NCI-H2081 treated with DMSO at 0.1 percent for 48 hours (cell line): ENCODE data around the gene L3MBTL4.

Source experiments
- DNase-seq: peaks from one replicate; lab custom pipeline; 2025; lab: John Stamatoyannopoulos, UW

L3MBTL4 gene

DNA sequence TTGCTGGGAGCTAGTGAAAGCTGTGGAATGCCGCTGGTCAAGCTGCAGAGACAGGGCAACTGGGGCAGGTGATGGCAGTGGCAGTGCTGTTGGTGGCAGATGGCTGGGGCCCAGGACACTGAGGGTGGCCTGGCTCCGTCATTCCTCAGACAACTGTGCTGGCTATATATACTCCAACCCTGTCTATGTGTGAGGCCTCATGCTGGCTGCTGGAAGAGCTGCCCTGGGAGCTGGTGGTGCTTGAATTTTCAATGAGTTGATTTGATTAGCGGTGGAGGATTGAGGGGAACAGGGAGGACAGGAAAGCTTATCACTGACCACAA lies 452.9 kb downstream of the L3MBTL4 start:
- DNase-seq = no peak

DNA sequence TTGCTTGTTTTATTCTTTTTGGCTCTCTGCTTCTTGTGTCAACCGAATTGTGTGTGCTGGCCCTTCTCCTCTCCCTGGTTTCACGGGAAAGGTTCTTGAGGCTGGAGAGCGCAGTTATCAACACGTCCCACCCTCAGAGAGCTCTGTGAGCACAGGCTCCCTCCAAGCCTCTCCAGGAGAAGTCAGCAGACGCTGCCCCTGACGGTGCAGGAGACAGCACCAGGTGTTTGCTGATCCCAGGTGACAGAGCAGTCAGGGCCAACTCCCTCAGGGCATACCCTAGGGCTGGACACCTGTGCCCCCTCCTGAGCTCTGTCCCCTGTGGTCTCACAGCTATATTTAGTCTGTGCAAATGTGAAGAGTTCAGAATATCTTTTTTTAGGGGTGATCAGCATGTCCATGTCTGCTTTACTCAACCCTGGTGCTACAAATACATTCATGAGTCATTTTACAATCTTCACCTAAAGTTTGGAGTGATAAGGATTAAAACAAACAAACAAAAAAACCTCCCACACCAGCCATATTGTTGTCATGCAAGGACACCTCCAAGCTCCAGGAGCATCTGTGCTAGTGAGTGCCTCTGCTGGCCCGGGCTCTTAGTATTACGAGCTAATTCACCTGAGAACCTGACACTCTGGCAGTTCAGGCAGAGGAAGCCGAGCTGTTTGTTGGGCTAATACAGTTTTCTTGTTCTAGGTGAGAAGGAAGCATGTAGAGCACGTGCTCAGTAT lies 453.4 kb downstream of the L3MBTL4 start:
- DNase-seq = no peak

DNA sequence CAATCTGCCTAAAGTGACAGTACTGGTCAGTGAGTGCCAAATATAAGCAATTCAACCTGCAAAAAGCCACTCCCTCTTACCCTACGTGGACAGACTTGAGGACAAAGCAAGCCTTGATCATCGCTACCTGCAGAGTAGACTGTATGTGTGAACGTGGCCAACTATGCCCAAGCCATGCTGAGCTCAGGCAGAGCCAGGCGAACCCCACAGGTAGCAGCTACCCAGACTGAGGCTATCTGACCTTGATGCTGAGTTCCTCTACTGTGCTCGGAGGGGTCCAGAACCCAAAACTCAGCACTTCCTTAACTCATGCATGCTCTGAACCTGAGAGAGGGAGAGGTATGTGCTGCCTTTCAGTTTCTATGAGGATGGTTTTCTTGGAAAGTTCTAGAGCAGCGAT lies 455.9 kb downstream of the L3MBTL4 start:
- no peak for DNase-seq

DNA sequence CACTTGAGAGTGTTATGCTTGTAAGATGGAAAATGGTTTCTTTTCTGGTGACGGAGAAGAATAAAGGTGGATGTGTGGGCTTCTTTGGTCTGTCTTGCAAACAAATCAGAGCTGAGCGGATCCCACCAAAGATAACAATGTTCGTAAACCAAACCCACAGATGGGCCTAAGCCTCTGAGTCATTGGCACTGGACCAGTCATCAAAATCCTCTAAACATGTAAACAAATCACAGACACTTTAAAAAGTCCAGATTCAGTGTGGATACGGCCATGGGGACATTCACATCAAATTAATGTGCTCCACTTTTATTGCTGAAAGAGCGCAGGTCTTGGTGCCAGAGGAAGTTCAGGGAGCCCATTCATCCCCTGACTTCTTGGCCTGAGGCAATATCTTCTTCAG lies 458.9 kb downstream of the L3MBTL4 start:
- no peak for DNase-seq

DNA sequence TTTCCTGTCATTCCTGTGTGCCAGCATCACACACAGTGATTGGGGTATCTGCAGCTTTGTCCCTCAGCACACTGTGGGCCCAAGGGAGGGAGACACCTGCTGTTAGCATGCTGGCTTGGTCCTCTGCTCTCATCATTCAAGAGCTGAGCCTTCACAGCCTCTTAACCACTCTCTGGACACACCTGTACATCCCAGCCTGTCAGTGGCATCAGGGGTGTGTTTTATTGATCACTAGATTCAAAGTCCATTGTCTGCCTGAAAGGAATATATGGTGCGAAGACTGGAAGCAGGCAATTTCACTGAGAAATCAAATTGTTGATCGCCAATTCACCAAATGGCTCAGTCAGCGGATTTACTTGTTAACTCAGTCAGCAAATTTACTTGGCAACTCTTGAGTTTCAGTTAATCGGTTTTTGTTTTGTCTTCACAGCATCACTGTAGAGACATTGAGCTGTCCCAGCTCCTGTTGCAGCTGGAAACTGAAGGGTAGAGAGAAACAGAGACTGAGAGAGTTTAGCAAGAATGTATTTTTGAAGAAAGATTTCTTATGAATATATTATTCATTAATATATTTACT lies 463.1 kb downstream of the L3MBTL4 start:
- DNase-seq = no peak

DNA sequence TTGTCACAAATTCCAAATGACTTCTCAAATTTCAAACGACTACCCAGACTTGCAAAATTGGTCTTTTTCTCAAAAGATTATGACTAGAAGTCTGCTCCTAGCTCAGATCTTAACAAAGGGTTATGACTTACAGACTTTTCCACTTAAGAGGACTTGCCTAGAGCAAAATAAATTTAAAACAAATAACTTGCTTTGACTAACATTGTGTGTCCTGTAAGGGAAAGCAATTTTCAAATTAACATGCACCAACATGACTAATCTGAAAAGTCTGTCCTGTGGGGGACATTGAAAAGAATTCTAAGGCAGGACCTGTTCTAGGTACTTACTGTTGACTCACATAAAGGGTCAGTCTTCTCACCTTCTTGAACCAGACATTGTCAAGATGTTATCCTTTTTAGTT lies 465.9 kb downstream of the L3MBTL4 start:
- DNase-seq = no peak

DNA sequence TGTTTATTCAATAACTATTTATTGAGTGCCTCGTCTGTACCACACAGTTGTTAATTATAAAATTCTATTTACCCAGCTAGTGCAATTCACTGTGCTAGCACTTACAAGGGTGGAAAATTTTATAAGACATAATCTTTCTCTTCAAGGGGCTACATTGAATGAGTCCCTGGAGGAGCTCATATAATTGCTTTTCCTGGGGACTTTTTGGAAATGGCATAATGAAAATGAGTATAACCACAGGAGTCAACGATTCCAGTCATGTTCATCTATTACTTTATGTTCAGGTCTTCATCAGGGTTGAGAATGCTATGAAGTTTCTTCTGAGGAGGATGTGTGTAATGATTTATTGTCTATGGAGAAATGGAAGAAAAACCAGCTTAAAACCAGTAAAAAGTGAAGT lies 466.5 kb downstream of the L3MBTL4 start:
- no peak for DNase-seq

DNA sequence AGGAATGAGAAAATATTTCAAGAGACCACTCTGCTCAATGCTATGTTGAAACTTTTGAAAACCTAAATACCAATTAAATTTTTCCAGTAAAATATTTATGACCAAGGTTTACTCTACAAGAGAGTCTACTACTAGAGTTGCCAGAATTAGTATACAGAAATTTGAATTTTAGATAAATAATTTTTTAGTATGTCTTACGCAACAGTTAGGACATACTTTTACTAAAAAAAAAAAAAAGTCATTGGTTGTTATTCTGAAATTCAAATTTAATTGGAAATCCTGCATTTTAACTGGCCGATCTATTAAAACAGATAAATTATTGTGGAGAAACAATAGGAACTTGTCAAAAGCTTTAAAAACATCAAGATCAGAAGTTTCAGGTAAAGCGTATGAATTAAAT lies 470.3 kb downstream of the L3MBTL4 start:
- DNase-seq = no peak

DNA sequence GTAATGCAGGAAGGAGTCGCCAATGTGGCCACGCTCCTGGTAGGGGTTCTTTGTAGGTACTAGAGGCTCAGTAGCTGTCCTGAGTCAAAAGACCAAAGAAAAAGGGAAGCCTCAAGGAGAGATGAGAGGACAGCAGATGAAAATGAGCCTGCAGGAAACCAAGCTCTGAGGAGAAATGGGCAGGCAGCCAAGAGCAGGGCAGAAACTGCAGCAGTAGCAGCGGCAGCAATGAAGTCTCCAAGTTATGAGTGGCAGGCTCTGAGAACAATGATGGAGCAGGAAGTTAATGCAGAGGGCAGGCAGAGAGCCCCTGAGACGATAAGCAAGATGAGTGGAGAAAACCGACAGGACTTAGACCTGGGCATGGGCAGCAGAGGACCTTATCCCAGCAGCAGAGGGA lies 471.2 kb downstream of the L3MBTL4 start:
- no peak for DNase-seq

DNA sequence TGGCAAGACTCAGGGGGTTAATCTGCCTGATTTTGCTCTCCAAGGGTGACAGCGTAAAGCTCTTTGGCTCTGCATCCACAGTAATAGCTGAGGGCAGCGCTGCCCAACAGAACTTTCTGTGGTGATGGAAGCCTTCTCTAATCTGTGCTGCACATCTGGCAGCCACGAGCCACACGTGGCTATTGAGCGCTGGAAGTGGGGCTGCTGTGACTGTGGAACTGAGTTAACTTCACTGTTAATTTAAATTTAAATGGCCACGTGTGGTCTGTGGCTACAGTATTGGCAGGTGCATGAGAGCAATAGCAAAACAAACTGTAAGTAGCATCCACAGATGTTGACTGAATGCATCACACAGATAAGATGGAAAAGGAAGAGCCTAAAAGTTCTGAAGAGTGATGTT lies 472.1 kb downstream of the L3MBTL4 start:
- DNase-seq = no peak

DNA sequence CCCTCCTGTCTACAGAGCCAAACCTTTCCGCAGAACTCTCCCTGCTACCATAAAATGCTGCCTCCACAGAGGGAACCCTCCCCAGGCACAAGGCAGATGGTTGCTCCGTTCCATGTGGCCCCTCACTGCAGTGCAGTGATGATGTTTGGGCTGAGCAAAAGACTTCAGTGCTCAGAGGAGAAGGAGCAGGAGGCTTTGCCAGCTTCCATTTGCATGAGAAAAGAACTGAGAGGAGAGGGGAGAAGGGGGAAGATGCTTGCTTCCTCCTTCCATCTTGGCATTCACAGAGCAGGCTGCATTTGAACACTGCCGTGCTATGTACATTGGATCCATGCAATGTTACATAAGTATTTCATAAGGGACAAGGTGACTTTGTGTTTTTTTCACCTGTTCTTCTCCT lies 472.8 kb downstream of the L3MBTL4 start:
- DNase-seq = no peak

DNA sequence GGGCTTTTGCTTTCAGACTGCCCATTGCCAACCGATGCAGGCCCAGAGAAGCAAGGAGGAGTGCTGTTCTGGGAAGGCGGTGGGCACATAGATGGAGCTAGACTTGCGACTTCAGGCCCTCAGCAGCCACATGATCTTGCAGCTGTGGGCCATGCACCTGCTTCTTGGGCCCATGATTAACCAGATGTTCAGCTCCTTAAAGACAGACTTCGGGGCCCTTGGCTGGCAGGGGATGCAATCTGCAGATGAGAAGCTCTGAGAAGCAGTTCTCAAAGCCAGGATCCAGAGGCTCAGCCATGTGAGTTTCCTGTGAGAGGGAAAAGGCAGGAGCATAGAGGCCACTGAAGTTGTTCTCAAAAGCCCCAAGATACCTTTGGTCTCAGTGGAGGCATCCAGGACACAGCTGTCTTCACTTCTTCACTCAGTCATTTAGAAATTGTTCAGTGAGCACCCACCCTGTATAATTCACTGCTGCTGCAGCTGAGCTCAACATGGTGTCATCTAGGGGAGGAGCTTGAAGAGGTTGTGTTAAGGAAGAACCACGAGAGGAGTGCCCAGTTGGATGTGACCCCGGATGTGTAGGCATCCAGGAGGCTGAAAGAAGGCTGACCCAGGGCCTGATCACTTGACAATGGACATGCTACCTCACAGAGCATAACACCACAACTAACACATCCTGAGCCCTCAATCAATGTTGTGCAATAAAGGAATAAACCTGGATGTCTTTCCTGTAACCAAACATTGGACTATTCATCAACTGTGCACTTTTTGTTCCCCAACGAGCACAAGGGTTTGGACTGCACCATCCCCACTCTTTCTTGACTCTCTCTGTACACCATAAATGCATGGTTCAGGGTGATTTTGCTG lies 474.7 kb downstream of the L3MBTL4 start:
- no peak for DNase-seq

DNA sequence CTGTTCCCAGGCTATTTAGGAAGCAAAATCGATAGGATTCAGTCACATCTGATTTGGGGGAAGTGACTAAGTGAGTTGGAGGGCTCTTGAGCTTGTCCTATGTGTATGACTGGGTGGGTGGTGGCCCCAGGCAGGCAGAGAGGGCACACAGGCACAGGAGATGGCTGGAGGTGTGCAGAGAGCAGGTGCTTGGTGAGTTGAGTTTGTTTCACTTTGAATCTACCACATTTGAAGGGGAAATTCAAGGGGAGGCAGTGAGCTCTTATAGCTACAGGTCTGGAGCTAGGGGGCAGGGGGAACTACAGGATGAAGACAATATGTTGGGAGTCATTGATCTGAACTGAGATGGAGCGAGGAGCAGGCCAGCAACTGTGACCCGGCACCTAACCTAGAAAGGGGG lies 476.9 kb downstream of the L3MBTL4 start:
- DNase-seq = no peak

DNA sequence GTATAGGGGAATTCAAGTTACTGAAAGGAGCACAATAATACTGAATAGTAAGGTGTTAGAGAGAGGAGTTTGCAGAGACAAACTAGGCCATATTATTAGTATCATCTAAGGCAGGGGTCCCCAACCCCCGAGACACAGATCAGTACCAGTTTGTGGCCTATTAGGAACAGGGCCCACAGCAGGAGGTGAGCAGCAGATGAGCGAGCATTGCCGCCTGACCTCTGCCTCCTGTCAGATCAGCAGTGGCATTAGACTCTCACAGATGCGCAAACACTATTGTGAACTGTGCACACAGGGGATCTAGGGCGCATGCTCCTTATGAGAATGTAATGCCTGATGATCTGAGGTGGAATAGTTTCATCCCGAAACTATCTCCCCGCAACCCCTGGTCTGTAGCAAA lies 477.6 kb downstream of the L3MBTL4 start:
- no peak for DNase-seq

DNA sequence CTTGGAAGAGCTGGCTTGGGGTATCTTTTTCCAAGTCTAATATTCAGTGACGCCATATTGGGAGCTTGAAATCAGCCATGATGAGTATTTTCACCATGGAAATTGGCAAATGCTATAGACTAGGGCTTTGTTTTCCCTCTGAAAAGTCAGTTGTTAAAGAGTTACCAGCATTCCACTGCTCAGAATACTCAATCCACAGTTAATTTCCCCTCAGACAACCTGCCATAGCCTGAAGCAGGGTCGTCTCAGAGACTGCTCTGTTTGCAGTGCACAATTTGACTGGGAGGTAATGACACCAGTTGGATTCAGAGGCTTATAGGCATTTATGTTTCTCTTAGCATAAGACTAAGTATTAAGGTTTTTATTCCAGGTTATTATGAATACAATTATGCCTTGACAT lies 483.9 kb downstream of the L3MBTL4 start:
- no peak for DNase-seq

DNA sequence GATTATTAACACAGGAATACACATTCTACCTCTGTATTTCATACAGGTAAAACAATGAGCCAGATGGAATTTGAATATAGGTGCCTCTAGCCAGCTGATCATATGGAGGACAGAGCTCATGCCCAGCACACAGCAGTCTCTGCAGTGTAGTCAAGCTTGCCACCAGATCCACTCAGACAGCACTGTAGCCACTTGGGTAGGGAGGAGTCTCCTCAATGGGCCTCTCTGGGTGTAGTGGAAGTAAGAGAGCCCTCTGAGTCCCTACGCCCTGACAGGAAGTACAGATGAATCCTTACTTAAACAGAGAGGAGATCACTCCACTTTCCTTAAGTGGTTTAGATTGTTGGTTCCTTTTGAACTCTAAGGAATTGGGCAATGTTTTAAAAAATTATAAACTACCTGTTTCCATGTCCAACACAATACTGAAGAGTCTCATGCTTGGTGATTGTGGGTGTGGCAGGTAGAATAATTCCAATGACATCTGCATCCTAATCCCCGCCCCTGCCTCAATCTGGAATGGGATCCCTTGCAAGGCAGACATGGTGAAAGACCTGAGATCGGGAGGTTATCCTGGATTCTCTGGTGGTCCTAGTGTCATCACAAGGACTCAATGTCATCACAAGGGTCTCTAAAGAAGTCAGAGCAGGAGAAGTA lies 496.4 kb downstream of the L3MBTL4 start:
- DNase-seq = no peak

DNA sequence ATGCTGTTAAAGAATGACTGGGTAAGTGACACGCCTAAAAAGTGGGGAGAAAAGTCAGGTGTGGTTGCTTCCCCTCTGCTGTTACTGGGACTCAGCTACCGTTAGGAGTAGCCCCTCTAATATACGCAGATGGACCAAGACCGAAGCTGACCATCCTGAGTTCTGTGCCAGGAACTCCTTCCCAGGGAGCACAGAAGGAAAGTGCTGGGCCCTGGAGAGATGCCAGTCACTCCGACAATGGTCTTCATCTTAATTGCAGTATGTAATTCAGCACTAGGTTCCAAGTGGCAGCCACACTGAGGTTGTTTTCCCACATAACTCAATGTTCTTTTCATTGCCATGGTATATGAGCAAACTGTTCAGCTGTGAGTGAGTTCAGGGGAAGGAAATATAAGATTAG lies 499.8 kb downstream of the L3MBTL4 start:
- no peak for DNase-seq

DNA sequence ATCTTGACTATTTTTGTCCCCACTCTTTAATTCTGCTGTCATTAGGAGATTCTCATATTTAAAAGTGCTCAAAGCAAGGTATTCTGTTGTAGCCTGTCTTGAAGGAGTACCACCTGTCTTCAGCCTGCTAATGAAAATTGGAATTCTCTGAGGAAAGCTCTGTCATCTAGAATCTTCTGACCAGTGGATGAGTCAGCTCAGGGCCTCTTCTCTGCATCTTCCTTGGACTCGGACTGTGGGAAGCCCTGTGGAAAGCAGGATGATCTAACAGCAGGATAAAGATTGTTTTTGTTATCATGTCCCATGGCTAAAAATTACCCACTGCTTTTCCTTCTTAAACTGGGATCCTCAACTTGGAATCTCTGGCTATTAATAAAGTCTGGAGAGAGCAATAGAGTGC lies 500.7 kb downstream of the L3MBTL4 start:
- no peak for DNase-seq

DNA sequence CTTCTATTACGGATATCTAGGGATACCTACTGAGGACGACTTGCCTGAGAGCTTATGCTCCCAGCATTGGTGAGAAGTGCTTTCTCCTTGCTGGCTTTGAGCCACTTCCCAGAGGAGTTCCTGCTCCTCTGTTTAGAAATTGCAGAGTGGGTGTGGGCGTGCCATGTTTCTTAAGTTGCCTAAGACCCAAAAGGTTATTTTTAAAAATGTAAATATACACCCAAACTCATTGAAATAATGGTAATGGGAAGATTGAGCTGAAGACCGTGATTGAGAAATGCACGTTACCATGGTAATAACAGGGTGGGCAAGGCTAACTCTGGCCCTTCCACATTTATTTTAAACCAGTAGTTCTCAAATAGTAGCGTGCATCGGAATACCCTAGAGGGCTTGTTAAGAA lies 502.1 kb downstream of the L3MBTL4 start:
- no peak for DNase-seq

DNA sequence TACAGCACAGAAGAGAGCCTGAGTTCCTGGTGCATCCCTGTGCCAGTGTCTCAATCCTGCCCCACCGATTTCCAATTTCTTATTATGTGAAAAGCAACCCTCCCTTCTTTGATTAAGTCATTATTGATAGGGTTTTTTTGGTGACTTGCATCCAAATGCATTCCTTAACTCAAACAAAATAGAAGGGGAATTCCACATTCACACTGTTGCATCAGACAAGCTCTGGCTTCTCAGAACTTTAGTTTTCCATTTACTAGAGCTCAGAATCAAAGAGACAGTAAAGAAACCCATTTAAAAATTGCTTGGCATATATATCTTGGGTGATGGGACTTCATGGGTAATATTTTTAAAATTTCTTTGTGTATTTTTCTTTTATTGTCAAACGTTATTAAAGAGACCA lies 505.6 kb downstream of the L3MBTL4 start:
- DNase-seq = no peak
